ACC112 (cell line): ENCODE measurements around the gene ZFHX3.
A peak's percentile ranks its signal among the peaks of the same experiment; 100 is the strongest.

Experiments used
- H2AFZ ChIP-seq: fragments of 200-600 bp; sonication (generic); one replicate; pipeline ENCODE4 v1.6.0; 2017; ENCODE audit warnings: antibody characterized with exemption, low read length; ENCODE audit not compliant: unreplicated experiment
- H3K27ac ChIP-seq: fragments of 200-600 bp; sonication (generic); 2 replicates; pipeline ENCODE4 v1.5.1; 2014; ENCODE audit warnings: low read depth, mild to moderate bottlenecking, antibody characterized with exemption, low read length, moderate library complexity
- H3K27me3 ChIP-seq: fragments of 200-600 bp; sonication (generic); 2 replicates; pipeline ENCODE4 v1.6.1; 2014; ENCODE audit warnings: mild to moderate bottlenecking, antibody characterized with exemption, low read length, moderate library complexity, mixed read lengths; ENCODE audit not compliant: insufficient read depth
- H3K36me3 ChIP-seq: fragments of 200-600 bp; sonication (generic); 2 replicates; pipeline ENCODE4 v1.6.1; 2016; ENCODE audit warnings: mild to moderate bottlenecking, antibody characterized with exemption, low read length, moderate library complexity, mixed read lengths; ENCODE audit not compliant: insufficient read depth
- H3K4me1 ChIP-seq: fragments of 200-600 bp; sonication (generic); one replicate; pipeline ENCODE4 v1.6.1; 2016; ENCODE audit warnings: low read length, mixed read lengths; ENCODE audit not compliant: insufficient read depth, unreplicated experiment, control insufficient read depth
- H3K4me3 ChIP-seq: fragments of 200-600 bp; sonication (generic); 2 replicates; pipeline ENCODE4 v1.5.1; 2014; ENCODE audit warnings: mild to moderate bottlenecking, low read depth, low read length
- H3K79me2 ChIP-seq: fragments of 200-600 bp; sonication (generic); one replicate; pipeline ENCODE4 v1.6.0; 2016; ENCODE audit warnings: low read length; ENCODE audit not compliant: control insufficient read depth, unreplicated experiment, insufficient read depth

ZFHX3 gene

GRCh38 chr16:72873044-72873443 is 174.9 kb downstream of the ZFHX3 start:
- H3K36me3 ChIP-seq = no peaks in the 10 kb centered on the region
- H3K4me1 ChIP-seq = peaks cover 33% of the 10 kb centered on the region
- no peak overlapping the region for H2AFZ ChIP-seq
- H3K4me3 ChIP-seq = no peak overlapping the region
- H3K27ac ChIP-seq = no peak overlapping the region
- H3K27me3 ChIP-seq = no peaks in the 10 kb centered on the region
- peaks cover 11% of the 10 kb centered on the region for H3K79me2 ChIP-seq

- Histone ChIP-seq H3K27me3 (no peaks in the 10 kb centered on the region), H3K79me2 (peaks cover 4% of the 10 kb centered on the region), H3K27ac (no peak overlapping the region), H2AFZ (no peak overlapping the region), H3K4me3 (no peak overlapping the region), H3K36me3 (0 out of 2 replicates have a peak, but pooled peaks cover 11% of the 10 kb centered on the region), H3K4me1 (no peaks in the 10 kb centered on the region)
Observed at GRCh38 chr16:72865835-72866234, 182.1 kb downstream of the ZFHX3 start.

GRCh38 chr16:72865258-72865657 is 182.7 kb downstream of the ZFHX3 start:
- Histone ChIP-seq H3K4me1 (no peaks in the 10 kb centered on the region), H3K27ac (no peak overlapping the region), H3K4me3 (no peak overlapping the region), H3K27me3 (no peaks in the 10 kb centered on the region), H3K79me2 (peaks cover 4% of the 10 kb centered on the region), H2AFZ (no peak overlapping the region), H3K36me3 (0 out of 2 replicates have a peak, but pooled peaks cover 11% of the 10 kb centered on the region)

GRCh38 chr16:72864130-72864833 is 183.6 kb downstream of the ZFHX3 start:
- peaks cover 9% of the 10 kb centered on the region for H3K4me1 ChIP-seq
- no peak overlapping the region for H2AFZ ChIP-seq
- H3K36me3 ChIP-seq = 0 out of 2 replicates have a peak, but pooled peaks cover 11% of the 10 kb centered on the region
- peaks cover 4% of the 10 kb centered on the region for H3K79me2 ChIP-seq
- H3K27me3 ChIP-seq = no peaks in the 10 kb centered on the region
- H3K4me3 ChIP-seq = no peak overlapping the region
- H3K27ac ChIP-seq = no peak overlapping the region

GRCh38 chr16:72862090-72862489 is 185.8 kb downstream of the ZFHX3 start:
- Histone ChIP-seq H3K36me3 (0 out of 2 replicates have a peak, but pooled peaks cover 11% of the 10 kb centered on the region), H3K79me2 (peaks cover 8% of the 10 kb centered on the region), H3K27ac (no peak overlapping the region), H2AFZ (no peak overlapping the region), H3K4me3 (no peak overlapping the region), H3K27me3 (no peaks in the 10 kb centered on the region), H3K4me1 (peaks cover 21% of the 10 kb centered on the region)

- Histone ChIP-seq H3K4me3 (no peak overlapping the region), H3K36me3 (0 out of 2 replicates have a peak, but pooled peaks cover 4% of the 10 kb centered on the region), H3K27ac (no peak overlapping the region), H3K27me3 (no peaks in the 10 kb centered on the region), H3K79me2 (peaks cover 8% of the 10 kb centered on the region), H3K4me1 (peaks cover 21% of the 10 kb centered on the region), H2AFZ (no peak overlapping the region)
Observed at GRCh38 chr16:72860726-72861562, 187.0 kb downstream of the ZFHX3 start.

GRCh38 chr16:72859581-72859980 is 188.3 kb downstream of the ZFHX3 start:
- H3K27me3 ChIP-seq = no peaks in the 10 kb centered on the region
- no peak overlapping the region for H2AFZ ChIP-seq

GRCh38 chr16:72858665-72859493 is 189.0 kb downstream of the ZFHX3 start:
- H3K79me2 ChIP-seq = peaks cover 4% of the 10 kb centered on the region
- H3K27me3 ChIP-seq = no peaks in the 10 kb centered on the region
- H3K27ac ChIP-seq = peak overlapping the region; percentile 83
- H3K4me1 ChIP-seq = peaks cover 21% of the 10 kb centered on the region
- H3K4me3 ChIP-seq = peak overlapping the region; percentile 40
- H3K36me3 ChIP-seq = no peaks in the 10 kb centered on the region
- peak overlapping the region; percentile 86 for H2AFZ ChIP-seq

More at GRCh38 chr16:72859581-72859980, 188.3 kb downstream of the ZFHX3 start:
- Histone ChIP-seq H3K36me3 (no peaks in the 10 kb centered on the region), H3K27ac (peak overlapping the region; percentile 83), H3K4me1 (peaks cover 21% of the 10 kb centered on the region), H3K79me2 (peaks cover 5% of the 10 kb centered on the region), H3K4me3 (peak overlapping the region; percentile 40; the same call in 1 of the 2 replicates)

- peak overlapping the region; percentile 40; the same call in 1 of the 2 replicates for H3K4me3 ChIP-seq
- peak overlapping the region; percentile 83 for H3K27ac ChIP-seq
- peaks cover 21% of the 10 kb centered on the region for H3K4me1 ChIP-seq
- H3K36me3 ChIP-seq = peaks cover 2% of the 10 kb centered on the region; the same call in 1 of the 2 replicates
- H2AFZ ChIP-seq = no peak overlapping the region
- H3K79me2 ChIP-seq = peaks cover 6% of the 10 kb centered on the region
- H3K27me3 ChIP-seq = no peaks in the 10 kb centered on the region
Observed at GRCh38 chr16:72857834-72858664, 189.9 kb downstream of the ZFHX3 start.
